NB4 (cell line): ENCODE measurements around the gene CAPRIN1.

ENCODE experiments used
- CTCF ChIP-seq: IDR thresholded peaks from one replicate; pipeline ENCODE4 v1.5.1; 2012; ENCODE audit warnings: low read depth, low read length
- POLR2A ChIP-seq: IDR thresholded peaks from 2 replicates; pipeline ENCODE4 v1.6.1; 2011; ENCODE audit warnings: mild to moderate bottlenecking; ENCODE audit not compliant: insufficient read length; ENCODE audit errors: extremely low read depth
- TF ChIP-seq, protein P1 (sequence below): IDR thresholded peaks from 2 replicates; pipeline ENCODE4 v1.6.1; 2011; ENCODE audit warnings: low read depth, low read length

DNA sequence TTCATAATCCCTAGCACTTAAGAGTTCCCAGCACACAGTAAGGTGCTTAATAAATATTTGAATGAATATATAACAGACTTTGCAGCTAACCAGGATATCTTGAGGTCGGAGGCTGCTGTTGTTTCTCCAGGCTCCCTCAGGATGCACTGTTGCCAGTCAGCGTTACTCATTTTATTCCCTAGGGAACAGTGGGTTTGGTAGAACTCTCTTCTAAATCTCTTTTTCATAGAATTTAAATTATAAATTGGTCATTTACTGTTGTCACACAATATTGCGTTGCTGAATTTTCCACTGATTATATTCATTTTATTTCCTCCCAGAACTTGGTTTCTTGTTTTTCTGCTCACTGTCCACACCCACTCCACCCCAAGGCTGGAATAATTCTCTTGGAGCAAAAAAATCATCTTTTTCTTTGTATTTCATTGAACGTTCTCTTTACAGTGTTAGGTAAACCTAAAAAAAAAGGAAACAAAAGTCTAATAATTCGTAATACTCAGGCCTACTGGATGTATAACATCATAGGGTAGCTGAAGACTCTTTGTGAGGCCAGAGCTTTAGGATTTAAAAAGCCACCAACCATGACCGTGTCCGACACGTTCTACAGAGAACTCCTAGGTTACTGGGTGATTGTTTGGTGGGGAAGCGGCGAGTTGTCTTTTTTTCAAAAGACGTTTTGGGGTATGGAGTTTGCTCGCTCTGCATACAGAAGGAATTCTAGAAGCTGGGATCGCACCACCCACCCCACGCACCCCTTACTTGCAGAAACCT is 766 bp upstream of the CAPRIN1 start:
- TF ChIP-seq POLR2A (no peak), CTCF (no peak)
- TF ChIP-seq, protein P1, sequence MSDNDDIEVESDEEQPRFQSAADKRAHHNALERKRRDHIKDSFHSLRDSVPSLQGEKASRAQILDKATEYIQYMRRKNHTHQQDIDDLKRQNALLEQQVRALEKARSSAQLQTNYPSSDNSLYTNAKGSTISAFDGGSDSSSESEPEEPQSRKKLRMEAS = no peak
